CD4-positive, alpha-beta memory T cell (primary cell): ENCODE data around the gene HRH3. TPM values are rescaled to one million over a fixed set of nuclear protein-coding genes. Genes with fewer than 3 reads are reported as not detected.

Experiments
- CTCF ChIA-PET: fragments of 350-600 bp; sonication (Branson Sonifier 250); formaldehyde crosslinking; loops from one replicate; lab custom pipeline; 2021; ENCODE audit warnings: inconsistent platforms; ENCODE audit not compliant: partially characterized antibody; lab: Charles Lee
- POLR2A ChIA-PET: fragments of 350-600 bp; sonication (Branson Sonifier 250); formaldehyde crosslinking; loops from one replicate; lab custom pipeline; 2021; ENCODE audit not compliant: partially characterized antibody; lab: Charles Lee
- DNase-seq, 5 donors: peaks; one replicate each; pipeline versions ENCODE4 v3.0.0 to v3.0.0-alpha.2; 2020 to 2022; ENCODE audit warnings: mixed read lengths in 1 of 5
- H3K27ac ChIP-seq: one replicate; pipeline ENCODE4 v1.7.0; 2013; ENCODE audit warnings: low read depth, low read length
- H3K27me3 ChIP-seq: 2 replicates; pipeline ENCODE4 v1.7.0; 2013; ENCODE audit warnings: mild to moderate bottlenecking, low read length, moderate library complexity; ENCODE audit not compliant: insufficient read depth
- H3K36me3 ChIP-seq: 2 replicates; pipeline ENCODE4 v1.7.0; 2013; ENCODE audit warnings: mild to moderate bottlenecking, low read length, moderate library complexity; ENCODE audit not compliant: insufficient read depth
- H3K4me1 ChIP-seq: 2 replicates; pipeline ENCODE4 v1.7.0; 2013; ENCODE audit warnings: mild to moderate bottlenecking, low read length, moderate library complexity; ENCODE audit not compliant: insufficient read depth
- H3K4me3 ChIP-seq, 2 donors: one replicate each; pipeline ENCODE4 v1.7.0; 2013; ENCODE audit warnings: low read length in 2 of 2, mild to moderate bottlenecking in 1 of 2
- H3K9me3 ChIP-seq, 2 donors: one replicate each; pipeline ENCODE4 v1.7.0; 2013; ENCODE audit warnings: low read length in 2 of 2, control low read depth in 1 of 2; ENCODE audit not compliant: control insufficient read depth in 1 of 2
- H3K27ac Mint-ChIP-seq, 7 donors: one replicate each; pipeline ENCODE4 v1.8.0; 2020 to 2021; ENCODE audit warnings: mixed read lengths in 7 of 7, mild to moderate bottlenecking in 6 of 7, inconsistent platforms in 3 of 7, moderate library complexity in 3 of 7
- H3K27me3 Mint-ChIP-seq, 2 donors: one replicate each; pipeline ENCODE4 v1.8.0; 2020 to 2021; ENCODE audit warnings: mixed read lengths in 2 of 2
- H3K36me3 Mint-ChIP-seq, 2 donors: one replicate each; pipeline ENCODE4 v1.8.0; 2020 to 2021; ENCODE audit warnings: mixed read lengths in 2 of 2, inconsistent platforms in 1 of 2, mild to moderate bottlenecking in 1 of 2
- H3K4me1 Mint-ChIP-seq, 4 donors: one replicate each; pipeline ENCODE4 v1.8.0; 2020 to 2021; ENCODE audit warnings: mixed read lengths in 4 of 4, mild to moderate bottlenecking in 1 of 4
- H3K4me3 Mint-ChIP-seq, 8 donors: one replicate each; pipeline ENCODE4 v1.8.0; 2020 to 2021; ENCODE audit warnings: mixed read lengths in 8 of 8, mild to moderate bottlenecking in 7 of 8, moderate library complexity in 6 of 8, inconsistent platforms in 3 of 8
- H3K9me3 Mint-ChIP-seq, 8 donors: one replicate each; pipeline ENCODE4 v1.8.0; 2020 to 2021; ENCODE audit warnings: mixed read lengths in 8 of 8, mild to moderate bottlenecking in 5 of 8, inconsistent platforms in 3 of 8, moderate library complexity in 1 of 8
- intact Hi-C: fragments of 100-400 bp; cut with micrococcal nuclease; formaldehyde crosslinking; loops from one replicate; pipeline ENCODE4 v1.15.1; 2023
- polyA plus RNA-seq, 2 donors: library from polyadenylated mRNA; unstranded; fragments of 300-500 nt; fragmentation: Illumina TruSeq; gene quantifications; one replicate each; pipeline ENCODE4 v1.2.3, GENCODE V29; 2021
- total RNA-seq, 2 experiments: library from RNA; stranded (reverse); gene quantifications; one replicate each; pipeline ENCODE4 v1.2.3, GENCODE V29; 2021

Gene HRH3
- total and polyA plus RNA-seq, 4 experiments from 2014 or later, result not detected

GRCh38 chr20:62253398-62253797 lies 33.3 kb upstream of the HRH3 start:
- Mint-ChIP-seq H3K36me3 (peaks cover 5 to 29% of the 10 kb centered on the region in 2 donors), H3K9me3 (no peaks in the 10 kb centered on the region), H3K4me1 (peaks cover 9 to 40% (median 14%) of the 10 kb centered on the region in 4 donors), H3K27ac (peak overlapping the region in 2 of 7 donors; percentile 38 to 73), H3K4me3 (no peak overlapping the region), H3K27me3 (no peaks in the 10 kb centered on the region)
- Histone ChIP-seq H3K9me3 (no peaks in the 10 kb centered on the region), H3K36me3 (peaks cover 20% of the 10 kb centered on the region), H3K27ac (no peak overlapping the region), H3K4me3 (no peak overlapping the region), H3K27me3 (no peaks in the 10 kb centered on the region), H3K4me1 (peaks cover 5% of the 10 kb centered on the region)
- no peak for DNase-seq
- CTCF ChIA-PET, result no interaction called here
- POLR2A ChIA-PET, result no interaction called here
- intact Hi-C loops, result no loop called here

- peaks cover 9 to 40% (median 14%) of the 10 kb centered on the region in 4 donors for H3K4me1 Mint-ChIP-seq
- H3K9me3 ChIP-seq, result no peaks in the 10 kb centered on the region
- H3K4me3 ChIP-seq, result no peak overlapping the region
- H3K27me3 Mint-ChIP-seq, result no peaks in the 10 kb centered on the region
- DNase-seq, result no peak
- peaks cover 5% of the 10 kb centered on the region for H3K4me1 ChIP-seq
- no peaks in the 10 kb centered on the region for H3K27me3 ChIP-seq
- intact Hi-C loops, result no loop called here
- no peak overlapping the region for H3K4me3 Mint-ChIP-seq
- no peak overlapping the region for H3K27ac Mint-ChIP-seq
- ChIA-PET CTCF (no interaction called here), POLR2A (no interaction called here)
- H3K27ac ChIP-seq, result no peak overlapping the region
- H3K36me3 Mint-ChIP-seq, result peaks cover 5 to 26% of the 10 kb centered on the region in 2 donors
- no peaks in the 10 kb centered on the region for H3K9me3 Mint-ChIP-seq
- peaks cover 14% of the 10 kb centered on the region for H3K36me3 ChIP-seq
These were observed 32.4 kb upstream of the HRH3 start for GRCh38 chr20:62252342-62252966.

GRCh38 chr20:62248890-62249560 lies 28.9 kb upstream of the HRH3 start:
- ChIA-PET CTCF (no interaction called here), POLR2A (no interaction called here)
- DNase-seq, result no peak
- Mint-ChIP-seq H3K27ac (peak overlapping the region in 1 of 7 donors; percentile 48), H3K27me3 (no peaks in the 10 kb centered on the region), H3K4me1 (peaks cover 11 to 69% (median 21%) of the 10 kb centered on the region in 4 donors), H3K4me3 (no peak overlapping the region), H3K36me3 (peaks cover 0 to 10% of the 10 kb centered on the region in 2 donors), H3K9me3 (peaks cover 0 to 2% (median 0%) of the 10 kb centered on the region in 8 donors)
- Histone ChIP-seq H3K9me3 (no peaks in the 10 kb centered on the region), H3K4me1 (peaks cover 14% of the 10 kb centered on the region), H3K4me3 (no peak overlapping the region), H3K27me3 (no peaks in the 10 kb centered on the region), H3K27ac (no peak overlapping the region), H3K36me3 (peaks cover 4% of the 10 kb centered on the region)
- intact Hi-C loops, result no loop called here

- H3K36me3 ChIP-seq, result peaks cover 7% of the 10 kb centered on the region
- H3K36me3 Mint-ChIP-seq, result peaks cover 5 to 11% of the 10 kb centered on the region in 2 donors
- H3K4me3 Mint-ChIP-seq, result no peak overlapping the region
- H3K4me1 ChIP-seq, result peaks cover 19% of the 10 kb centered on the region
- no peaks in the 10 kb centered on the region for H3K27me3 ChIP-seq
- intact Hi-C loops, result no loop called here
- ChIA-PET CTCF (no interaction called here), POLR2A (interaction anchor here (0.6 to 1.0 kb wide), 2 partner anchors 64 to 181 kb away, joined by 3 read pairs; partner anchors contain the start of gene MTG2)
- no peaks in the 10 kb centered on the region for H3K27me3 Mint-ChIP-seq
- no peak overlapping the region for H3K4me3 ChIP-seq
- peaks cover 11 to 62% (median 27%) of the 10 kb centered on the region in 4 donors for H3K4me1 Mint-ChIP-seq
- no peak overlapping the region for H3K27ac Mint-ChIP-seq
- no peaks in the 10 kb centered on the region for H3K9me3 ChIP-seq
- H3K27ac ChIP-seq, result no peak overlapping the region
- DNase-seq, result no peak
- peaks cover 0 to 2% (median 0%) of the 10 kb centered on the region in 8 donors for H3K9me3 Mint-ChIP-seq
These were observed 27.0 kb upstream of the HRH3 start for GRCh38 chr20:62246872-62247652.

GRCh38 chr20:62246431-62246830 lies 26.4 kb upstream of the HRH3 start:
- no peak overlapping the region for H3K4me3 ChIP-seq
- intact Hi-C loops, result no loop called here
- H3K27ac Mint-ChIP-seq, result peak overlapping the region in 1 of 7 donors; percentile 43

GRCh38 chr20:62245911-62246280 lies 25.8 kb upstream of the HRH3 start:
- intact Hi-C loops, result no loop called here
- POLR2A ChIA-PET, result no interaction called here
- no peak for DNase-seq
- Mint-ChIP-seq H3K36me3 (peaks cover 13 to 19% of the 10 kb centered on the region in 2 donors), H3K4me3 (no peak overlapping the region), H3K27me3 (no peaks in the 10 kb centered on the region), H3K9me3 (peaks cover 0 to 2% (median 0%) of the 10 kb centered on the region in 8 donors), H3K27ac (peak overlapping the region in 1 of 7 donors; percentile 55), H3K4me1 (peaks cover 20 to 70% (median 37%) of the 10 kb centered on the region in 4 donors)
- H3K27me3 ChIP-seq, result no peaks in the 10 kb centered on the region
- no peak overlapping the region for H3K4me3 ChIP-seq
- H3K36me3 ChIP-seq, result peaks cover 7% of the 10 kb centered on the region
- H3K27ac ChIP-seq, result no peak overlapping the region
- peaks cover 26% of the 10 kb centered on the region for H3K4me1 ChIP-seq
- H3K9me3 ChIP-seq, result no peaks in the 10 kb centered on the region
- CTCF ChIA-PET, result interaction anchor here (0.9 kb wide), 1 partner anchor 55 kb away, joined by 3 read pairs; no protein-coding TSS in a partner anchor

More at GRCh38 chr20:62246431-62246830, 26.4 kb upstream of the HRH3 start:
- no peak overlapping the region for H3K27ac ChIP-seq
- no peaks in the 10 kb centered on the region for H3K27me3 ChIP-seq
- H3K27me3 Mint-ChIP-seq, result no peaks in the 10 kb centered on the region
- DNase-seq, result no peak
- peaks cover 7% of the 10 kb centered on the region for H3K36me3 ChIP-seq
- CTCF ChIA-PET, result no interaction called here
- H3K4me1 ChIP-seq, result peaks cover 26% of the 10 kb centered on the region
- H3K4me1 Mint-ChIP-seq, result peaks cover 17 to 65% (median 33%) of the 10 kb centered on the region in 4 donors
- POLR2A ChIA-PET, result interaction anchor here (0.6 to 1.0 kb wide), 2 partner anchors 64 to 180 kb away, joined by 3 read pairs; partner anchors contain the start of gene MTG2
- H3K9me3 Mint-ChIP-seq, result peaks cover 0 to 2% (median 0%) of the 10 kb centered on the region in 8 donors
- no peaks in the 10 kb centered on the region for H3K9me3 ChIP-seq
- peaks cover 11 to 17% of the 10 kb centered on the region in 2 donors for H3K36me3 Mint-ChIP-seq
- no peak overlapping the region for H3K4me3 Mint-ChIP-seq
